Smooth muscle cell (in vitro differentiated cells): ENCODE results near the gene RAB40AL. TPM values are rescaled to one million over a fixed set of nuclear protein-coding genes. Genes with fewer than 3 reads are reported as not detected.

Source experiments
- DNase-seq: peaks from one replicate; lab custom pipeline; 2025; ENCODE audit not compliant: unreplicated experiment; lab: John Stamatoyannopoulos, UW
- H2AFZ ChIP-seq: fragments of 200-600 bp; sonication (generic); 2 replicates; pipeline ENCODE4 v1.6.0; 2016; ENCODE audit warnings: antibody characterized with exemption, low read depth, mild to moderate bottlenecking
- H3F3A ChIP-seq: fragments of 200-600 bp; sonication (generic); 2 replicates; pipeline ENCODE4 v1.6.0; 2017; ENCODE audit warnings: antibody characterized with exemption, low read depth
- H3K27ac ChIP-seq: fragments of 200-600 bp; sonication (generic); 2 replicates; pipeline ENCODE4 v1.5.1; 2016; ENCODE audit warnings: low read depth, mild to moderate bottlenecking
- H3K27me3 ChIP-seq: fragments of 200-600 bp; sonication (generic); 2 replicates; pipeline ENCODE4 v1.6.1; 2016; ENCODE audit warnings: low read depth, mild to moderate bottlenecking
- H3K36me3 ChIP-seq: fragments of 200-600 bp; sonication (generic); 2 replicates; pipeline ENCODE4 v1.5.1; 2016; ENCODE audit warnings: low read depth
- H3K4me1 ChIP-seq: fragments of 200-600 bp; sonication (generic); 2 replicates; pipeline ENCODE4 v1.5.1; 2016; ENCODE audit warnings: low read depth
- H3K4me2 ChIP-seq: fragments of 200-600 bp; sonication (generic); 2 replicates; pipeline ENCODE4 v1.6.0; 2016; ENCODE audit warnings: mild to moderate bottlenecking
- H3K4me3 ChIP-seq: fragments of 200-600 bp; sonication (generic); 2 replicates; pipeline ENCODE4 v1.5.1; 2016; ENCODE audit warnings: mild to moderate bottlenecking
- H3K79me2 ChIP-seq: fragments of 200-600 bp; sonication (generic); 2 replicates; pipeline ENCODE4 v1.6.0; 2016; ENCODE audit warnings: low read depth, mild to moderate bottlenecking
- H3K9ac ChIP-seq: fragments of 200-600 bp; sonication (generic); 2 replicates; pipeline ENCODE4 v1.6.0; 2016; ENCODE audit warnings: low read depth
- H3K9me3 ChIP-seq: fragments of 200-600 bp; sonication (generic); replicated peaks from 2 replicates; pipeline ENCODE4 v1.5.1; 2016; ENCODE audit warnings: low read depth
- H4K20me1 ChIP-seq: fragments of 200-600 bp; sonication (generic); 2 replicates; pipeline ENCODE4 v1.6.0; 2016; ENCODE audit warnings: low read depth
- WGBS: methylation state at CpG from one replicate; pipeline ENCODE4 v1.1.7; 2016; ENCODE audit warnings: low lambda C conversion rate; 5-methylcytosine and 5-hydroxymethylcytosine counted together
- polyA plus RNA-seq: library from polyadenylated mRNA; unstranded; fragments of >200 nt; fragmentation: Nextera tagmentation; extraction: Ambion mirVana; gene quantifications from 2 replicates; pipeline ENCODE4 v1.2.1, GENCODE V29; 2016
- total RNA-seq: library from RNA; depleted of rRNA; stranded (reverse); fragments of >200 nt; gene quantifications from 2 replicates; pipeline ENCODE4 v1.2.3, GENCODE V29; 2014
- TF ChIP-seq, protein P1 (sequence below): fragments of 200-600 bp; sonication (generic); IDR thresholded peaks from 2 replicates; pipeline ENCODE4 v1.5.1; 2017; ENCODE audit warnings: borderline replicate concordance, mild to moderate bottlenecking, antibody characterized with exemption; ENCODE audit not compliant: insufficient read depth, poor library complexity, severe bottlenecking

Gene RAB40AL
- total and polyA plus RNA-seq, 2 experiments from 2014 or later = not detected

DNA sequence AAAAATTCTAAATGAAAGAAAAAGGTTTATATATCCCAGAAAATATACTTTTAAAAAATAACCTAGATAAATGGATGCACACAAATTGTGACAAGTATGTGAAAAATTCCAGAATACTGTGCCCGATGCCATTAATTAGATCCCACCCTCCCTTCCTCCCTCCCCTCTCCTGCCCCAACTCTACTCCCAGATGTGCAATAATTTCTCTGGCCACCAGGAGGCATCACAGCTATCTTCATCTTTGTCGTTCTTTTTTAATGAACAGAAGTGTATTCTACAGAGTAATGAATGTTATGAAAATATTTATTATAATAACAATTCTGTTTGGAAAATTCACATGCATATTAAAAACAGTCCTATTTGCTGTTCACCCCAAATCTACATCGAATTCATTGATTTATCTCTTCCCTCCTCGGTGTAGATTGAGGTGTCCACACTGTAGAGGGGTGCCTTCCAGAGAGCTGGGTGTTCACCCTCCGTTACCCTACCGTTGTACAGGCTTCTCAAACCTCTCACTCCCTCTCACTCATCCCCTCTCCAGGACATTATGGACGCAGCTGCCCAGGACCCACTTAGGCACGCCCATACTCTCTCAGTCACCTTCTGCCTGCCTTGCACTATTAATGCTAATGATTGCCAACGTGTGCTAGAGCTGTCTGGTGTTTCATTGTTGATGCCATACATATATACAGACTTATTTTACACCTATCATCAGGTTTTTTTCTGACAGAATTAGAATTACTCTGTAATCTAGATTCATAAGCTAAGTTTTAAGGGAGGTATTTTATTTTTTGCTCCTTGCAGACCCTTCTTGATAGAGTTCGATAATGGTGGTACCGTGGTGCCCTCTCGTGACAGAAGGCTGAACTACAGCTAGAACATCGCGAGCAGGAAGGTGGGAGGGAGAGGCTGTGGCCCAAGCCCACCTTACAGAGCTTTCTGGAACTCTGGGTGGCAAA lies 14.1 kb downstream of the RAB40AL start:
- Histone ChIP-seq H3K27me3 (no peaks in the 10 kb centered on the region), H3K4me3 (peak overlapping the region; percentile 49), H3K9ac (no peak overlapping the region), H4K20me1 (no peaks in the 10 kb centered on the region), H3K79me2 (no peaks in the 10 kb centered on the region), H3K4me2 (peak overlapping the region; percentile 84), H3K4me1 (no peaks in the 10 kb centered on the region), H2AFZ (no peak overlapping the region), H3K9me3 (no peaks in the 10 kb centered on the region), H3F3A (no peaks in the 10 kb centered on the region), H3K27ac (no peak overlapping the region), H3K36me3 (no peaks in the 10 kb centered on the region)
- TF ChIP-seq, protein P1, sequence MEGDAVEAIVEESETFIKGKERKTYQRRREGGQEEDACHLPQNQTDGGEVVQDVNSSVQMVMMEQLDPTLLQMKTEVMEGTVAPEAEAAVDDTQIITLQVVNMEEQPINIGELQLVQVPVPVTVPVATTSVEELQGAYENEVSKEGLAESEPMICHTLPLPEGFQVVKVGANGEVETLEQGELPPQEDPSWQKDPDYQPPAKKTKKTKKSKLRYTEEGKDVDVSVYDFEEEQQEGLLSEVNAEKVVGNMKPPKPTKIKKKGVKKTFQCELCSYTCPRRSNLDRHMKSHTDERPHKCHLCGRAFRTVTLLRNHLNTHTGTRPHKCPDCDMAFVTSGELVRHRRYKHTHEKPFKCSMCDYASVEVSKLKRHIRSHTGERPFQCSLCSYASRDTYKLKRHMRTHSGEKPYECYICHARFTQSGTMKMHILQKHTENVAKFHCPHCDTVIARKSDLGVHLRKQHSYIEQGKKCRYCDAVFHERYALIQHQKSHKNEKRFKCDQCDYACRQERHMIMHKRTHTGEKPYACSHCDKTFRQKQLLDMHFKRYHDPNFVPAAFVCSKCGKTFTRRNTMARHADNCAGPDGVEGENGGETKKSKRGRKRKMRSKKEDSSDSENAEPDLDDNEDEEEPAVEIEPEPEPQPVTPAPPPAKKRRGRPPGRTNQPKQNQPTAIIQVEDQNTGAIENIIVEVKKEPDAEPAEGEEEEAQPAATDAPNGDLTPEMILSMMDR = peak; percentile 67
- 26% methylated on average over 14 of the region's 14 CpGs for WGBS
- peak; percentile 4 for DNase-seq

DNA sequence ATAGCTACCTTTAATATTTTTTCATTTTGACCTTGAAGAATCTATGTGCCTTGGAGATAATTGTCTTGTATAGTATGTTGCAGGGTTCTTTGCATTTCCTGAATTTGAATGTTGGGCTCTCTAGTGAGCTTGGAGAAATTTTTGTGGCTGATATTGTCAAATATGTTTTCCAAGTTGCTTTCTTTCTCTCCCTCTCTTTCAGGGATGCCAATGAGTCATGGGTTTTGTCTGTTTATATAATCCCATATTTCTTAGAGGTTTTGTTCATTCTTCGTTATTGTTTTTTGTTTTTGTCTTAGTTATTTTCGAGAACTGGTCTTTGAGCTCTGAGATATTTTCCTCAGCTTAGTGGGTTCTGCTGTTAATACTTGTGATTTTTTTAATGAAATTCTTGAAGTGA lies 20.7 kb downstream of the RAB40AL start:
- Histone ChIP-seq H3K36me3 (no peaks in the 10 kb centered on the region), H3K27me3 (no peaks in the 10 kb centered on the region), H3K4me2 (no peak overlapping the region), H3K9me3 (no peaks in the 10 kb centered on the region), H3F3A (no peaks in the 10 kb centered on the region), H3K9ac (no peak overlapping the region), H4K20me1 (no peaks in the 10 kb centered on the region), H2AFZ (no peak overlapping the region), H3K4me3 (no peak overlapping the region), H3K79me2 (no peaks in the 10 kb centered on the region), H3K27ac (no peak overlapping the region), H3K4me1 (no peaks in the 10 kb centered on the region)
- TF ChIP-seq, protein P1 = no peak
- no peak for DNase-seq
- WGBS = 76% methylated on average over 2 of the region's 2 CpGs

DNA sequence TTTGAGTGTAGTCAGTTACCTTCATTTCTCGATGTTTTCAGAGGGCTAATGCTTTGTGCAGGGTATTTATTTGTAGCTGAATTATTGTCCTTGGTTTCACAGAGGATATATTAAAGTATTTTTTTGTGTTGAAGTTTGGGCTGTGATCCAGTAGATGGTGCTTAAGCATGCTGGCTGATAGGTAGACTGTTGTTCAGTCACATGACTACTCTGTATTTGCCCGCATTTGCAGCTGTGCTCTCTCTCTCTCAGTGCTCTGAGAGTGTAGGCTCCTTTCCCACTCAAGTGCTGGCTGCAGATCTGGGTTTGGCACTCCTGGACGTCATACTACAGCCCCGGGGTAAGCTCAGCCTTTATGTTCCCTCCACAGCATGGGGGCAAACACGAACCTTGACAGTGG lies 21.7 kb downstream of the RAB40AL start:
- no peaks in the 10 kb centered on the region for H3K36me3 ChIP-seq
- no peaks in the 10 kb centered on the region for H3K4me1 ChIP-seq
- TF ChIP-seq, protein P1 = no peak
- no peak overlapping the region for H2AFZ ChIP-seq
- H3K27ac ChIP-seq = no peak overlapping the region
- H3K79me2 ChIP-seq = no peaks in the 10 kb centered on the region
- no peaks in the 10 kb centered on the region for H3K9me3 ChIP-seq
- 70% methylated on average over 5 of the region's 5 CpGs for WGBS
- DNase-seq = no peak
- no peak overlapping the region for H3K4me2 ChIP-seq
- H3K4me3 ChIP-seq = no peak overlapping the region
- H3F3A ChIP-seq = no peaks in the 10 kb centered on the region
- no peaks in the 10 kb centered on the region for H3K27me3 ChIP-seq
- H3K9ac ChIP-seq = no peak overlapping the region
- no peaks in the 10 kb centered on the region for H4K20me1 ChIP-seq
